B cell (primary cell): ENCODE data around the gene XPNPEP1. TPM values are rescaled to one million over a fixed set of nuclear protein-coding genes. Genes with fewer than 3 reads are reported as not detected.

ENCODE experiments used
- ATAC-seq: fragments of 200-7000 bp; cut with Tn5 transposase; one replicate; pipeline ENCODE4 v1.10.0; 2021; ENCODE audit warnings: low read depth, mild to moderate bottlenecking, moderate number of reproducible peaks, moderate library complexity
- CTCF ChIA-PET: fragments of 350-600 bp; sonication (Branson Sonifier 250); formaldehyde crosslinking; loops from one replicate; lab custom pipeline; 2021; ENCODE audit warnings: antibody characterized with exemption, inconsistent platforms; lab: Charles Lee
- POLR2A ChIA-PET: fragments of 350-600 bp; sonication (Branson Sonifier 250); formaldehyde crosslinking; loops from one replicate; lab custom pipeline; 2021; ENCODE audit warnings: antibody characterized with exemption; lab: Charles Lee
- DNase-seq: peaks from one replicate; pipeline ENCODE4 v3.0.0; 2013
- H2AFZ ChIP-seq: 2 replicates; pipeline ENCODE4 v1.6.1; 2012; ENCODE audit warnings: mild to moderate bottlenecking, low read depth, low read length; ENCODE audit not compliant: insufficient read depth, poor library complexity, severe bottlenecking
- H3K27ac ChIP-seq, 2 donors: 1 replicate in 1 of 2; 2 replicates in 1 of 2; pipeline ENCODE4 v1.5.1; 2012 to 2013; ENCODE audit warnings: low read length in 2 of 2, mild to moderate bottlenecking in 2 of 2, moderate library complexity in 1 of 2
- H3K27me3 ChIP-seq, 4 experiments: fragments of 200-600 bp in 1 of 4; sonication (generic) in 1 of 4; replicated peaks in 1 of 4; 1 replicate in 2 of 4; 2 replicates in 2 of 4; pipeline versions ENCODE4 v1.6.1 to v1.7.0; 2013 to 2016; ENCODE audit warnings: low read length in 3 of 4, mild to moderate bottlenecking in 2 of 4, mixed read lengths in 1 of 4, moderate library complexity in 1 of 4; ENCODE audit not compliant: insufficient read depth in 4 of 4, control insufficient read depth in 3 of 4; ENCODE audit errors: control extremely low read depth in 1 of 4
- H3K36me3 ChIP-seq, 2 experiments: replicated peaks in 1 of 2; 1 replicate in 1 of 2; 2 replicates in 1 of 2; pipeline versions ENCODE4 v1.6.1 to v1.7.1; 2013; ENCODE audit warnings: low read length in 1 of 2; ENCODE audit not compliant: insufficient read depth in 2 of 2, control insufficient read depth in 1 of 2; ENCODE audit errors: control extremely low read depth in 1 of 2, extremely low read depth in 1 of 2
- H3K4me1 ChIP-seq, 2 donors: fragments of 200-600 bp in 1 of 2; sonication (generic) in 1 of 2; 1 replicate in 1 of 2; 2 replicates in 1 of 2; pipeline versions ENCODE4 v1.5.1 to v1.6.1; 2013 to 2017; ENCODE audit warnings: low read length in 2 of 2; ENCODE audit not compliant: control insufficient read depth in 2 of 2, insufficient read depth in 2 of 2
- H3K4me2 ChIP-seq: replicated peaks from 2 replicates; pipeline ENCODE3; 2012; ENCODE audit warnings: mild to moderate bottlenecking, low read depth, low read length; ENCODE audit not compliant: poor library complexity, severe bottlenecking
- H3K4me3 ChIP-seq, 5 experiments: fragments of 200-600 bp in 1 of 5; sonication (generic) in 1 of 5; 1 replicate in 3 of 5; 2 replicates in 2 of 5; pipeline versions ENCODE4 v1.5.1 to v1.7.0; 2011 to 2016; ENCODE audit warnings: low read length in 4 of 5, mild to moderate bottlenecking in 4 of 5, low read depth in 2 of 5, control low read depth in 1 of 5, moderate library complexity in 1 of 5; ENCODE audit not compliant: insufficient read depth in 1 of 5; ENCODE audit errors: control extremely low read depth in 1 of 5, extremely low read depth in 1 of 5
- H3K79me2 ChIP-seq: fragments of 200-600 bp; sonication (generic); one replicate; pipeline ENCODE4 v1.6.0; 2016; ENCODE audit warnings: low read length; ENCODE audit not compliant: control insufficient read depth, insufficient read depth
- H3K9ac ChIP-seq: fragments of 200-600 bp; sonication (generic); 2 replicates; pipeline ENCODE4 v1.6.1; 2017; ENCODE audit warnings: mild to moderate bottlenecking, low read length, moderate library complexity
- H3K9me3 ChIP-seq, 3 donors: one replicate each; pipeline versions ENCODE4 v1.6.1 to v1.7.1; 2013; ENCODE audit warnings: low read length in 2 of 3; ENCODE audit not compliant: control insufficient read depth in 2 of 3, insufficient read depth in 1 of 3; ENCODE audit errors: control extremely low read depth in 1 of 3
- H4K20me1 ChIP-seq: 2 replicates; pipeline ENCODE4 v1.6.0; 2012; ENCODE audit warnings: mild to moderate bottlenecking, low read length; ENCODE audit not compliant: insufficient read depth, control insufficient read depth, poor library complexity, severe bottlenecking
- H3K27ac Mint-ChIP-seq: one replicate; pipeline ENCODE4 v1.8.0; 2021; ENCODE audit warnings: mixed read lengths
- H3K27me3 Mint-ChIP-seq: one replicate; pipeline ENCODE4 v1.8.0; 2021; ENCODE audit warnings: mixed read lengths
- H3K4me1 Mint-ChIP-seq: one replicate; pipeline ENCODE4 v1.8.0; 2021; ENCODE audit warnings: mixed read lengths
- H3K4me3 Mint-ChIP-seq: one replicate; pipeline ENCODE4 v1.8.0; 2021; ENCODE audit warnings: mixed read lengths
- H3K9me3 Mint-ChIP-seq: one replicate; pipeline ENCODE4 v1.8.0; 2022; ENCODE audit warnings: mixed read lengths; ENCODE audit not compliant: insufficient read depth
- EZH2 ChIP-seq: IDR thresholded peaks from 2 replicates; pipeline ENCODE4 v1.6.1; 2012; ENCODE audit warnings: borderline replicate concordance, low read depth, mild to moderate bottlenecking, moderate library complexity, low read length; ENCODE audit not compliant: insufficient read depth, poor library complexity, severe bottlenecking
- WGBS: methylation state at CpG from one replicate; pipeline ENCODE4 v1.1.5; 2013; ENCODE audit warnings: missing lambda C conversion rate; ENCODE audit not compliant: insufficient coverage; 5-methylcytosine and 5-hydroxymethylcytosine counted together
- intact Hi-C: fragments of 100-400 bp; cut with micrococcal nuclease; formaldehyde crosslinking; loops from one replicate; pipeline ENCODE4 v1.10.0; 2022
- polyA plus RNA-seq: library from polyadenylated mRNA; depleted of rRNA; stranded (reverse); fragments of >200 nt; gene quantifications from 2 replicates; pipeline ENCODE4 v1.2.3, GENCODE V29; 2012
- total RNA-seq, 2 donors: library from RNA; stranded (reverse); fragments of 120-200 nt in 1 of 2; gene quantifications; 1 replicate in 1 of 2; 2 replicates in 1 of 2; pipeline versions ENCODE4 v1.2.3 to v1.2.4, GENCODE V29; 2013 to 2022
- TF ChIP-seq, protein P1 (sequence below): fragments of 200-600 bp; IDR thresholded peaks from one replicate; pipeline ENCODE4 v1.8.0; 2022; ENCODE audit warnings: antibody characterized with exemption, mild to moderate bottlenecking

The XPNPEP1 gene
- total and polyA plus RNA-seq, 2 donors (not counting 1 experiment from before 2014, with no cell fraction given), result 60.6 to 70.8 TPM

DNA sequence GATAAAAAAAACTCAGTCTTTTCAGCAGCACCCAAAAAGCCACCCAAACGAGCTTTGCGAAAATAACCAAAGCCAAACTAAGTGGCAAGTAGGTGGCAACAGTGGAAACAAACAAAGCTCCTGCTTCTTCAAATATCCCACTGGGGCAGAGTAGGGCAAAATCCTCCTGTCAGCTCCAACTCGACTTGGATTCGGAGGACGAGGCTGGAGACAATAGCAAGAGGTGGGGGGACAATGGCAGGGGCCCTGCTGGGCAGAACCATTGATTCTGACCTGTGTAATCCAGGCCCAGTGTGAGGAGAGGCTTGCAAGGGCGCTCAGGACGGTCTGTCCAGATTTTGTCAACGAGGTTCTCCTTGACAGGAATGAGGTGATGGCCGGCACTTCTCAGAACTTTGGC lies 35.5 kb downstream of the XPNPEP1 start:
- 95% methylated on average over 8 of the region's 9 CpGs for WGBS

DNA sequence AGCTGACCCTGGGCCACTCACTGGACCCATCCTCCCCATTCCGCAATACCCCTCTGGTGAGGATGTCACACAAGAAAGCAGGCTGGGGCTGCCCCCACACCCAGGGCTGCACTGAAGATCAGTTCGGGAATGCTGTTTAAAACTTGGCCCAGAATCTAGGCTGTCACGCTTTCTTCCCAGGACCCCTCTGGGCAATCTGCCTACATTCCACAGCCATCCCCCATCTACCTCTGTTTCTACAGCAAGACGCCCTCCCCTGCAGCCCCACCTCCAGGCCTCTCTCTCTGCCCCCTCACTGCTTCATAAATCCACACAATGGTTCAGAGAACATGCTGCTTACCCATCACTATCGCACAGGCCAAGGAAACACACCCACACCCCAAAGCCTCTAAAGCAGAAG lies 36.1 kb downstream of the XPNPEP1 start:
- CTCF ChIA-PET, result interaction anchor here (0.7 kb wide), 1 partner anchor 391 kb away, joined by 5 read pairs; no protein-coding TSS in a partner anchor
- H3K27me3 ChIP-seq, result no peaks in the 10 kb centered on the region
- H3K4me2 ChIP-seq, result no peak overlapping the region
- no peaks in the 10 kb centered on the region for H3K4me1 ChIP-seq
- no peak overlapping the region for H2AFZ ChIP-seq
- Mint-ChIP-seq H3K4me3 (no peak overlapping the region), H3K27me3 (no peaks in the 10 kb centered on the region), H3K27ac (no peak overlapping the region), H3K4me1 (peaks cover 6% of the 10 kb centered on the region), H3K9me3 (no peaks in the 10 kb centered on the region)
- no peaks in the 10 kb centered on the region for H4K20me1 ChIP-seq
- no peak overlapping the region for H3K9ac ChIP-seq
- no peak for DNase-seq
- H3K4me3 ChIP-seq, result no peak overlapping the region
- peaks cover 0 to 60% of the 10 kb centered on the region in 2 experiments for H3K36me3 ChIP-seq
- POLR2A ChIA-PET, result no interaction called here
- WGBS, result 95% methylated on average over 4 of the region's 5 CpGs
- no peak overlapping the region for H3K27ac ChIP-seq
- H3K79me2 ChIP-seq, result no peaks in the 10 kb centered on the region
- no peak for ATAC-seq
- TF ChIP-seq, protein P1, sequence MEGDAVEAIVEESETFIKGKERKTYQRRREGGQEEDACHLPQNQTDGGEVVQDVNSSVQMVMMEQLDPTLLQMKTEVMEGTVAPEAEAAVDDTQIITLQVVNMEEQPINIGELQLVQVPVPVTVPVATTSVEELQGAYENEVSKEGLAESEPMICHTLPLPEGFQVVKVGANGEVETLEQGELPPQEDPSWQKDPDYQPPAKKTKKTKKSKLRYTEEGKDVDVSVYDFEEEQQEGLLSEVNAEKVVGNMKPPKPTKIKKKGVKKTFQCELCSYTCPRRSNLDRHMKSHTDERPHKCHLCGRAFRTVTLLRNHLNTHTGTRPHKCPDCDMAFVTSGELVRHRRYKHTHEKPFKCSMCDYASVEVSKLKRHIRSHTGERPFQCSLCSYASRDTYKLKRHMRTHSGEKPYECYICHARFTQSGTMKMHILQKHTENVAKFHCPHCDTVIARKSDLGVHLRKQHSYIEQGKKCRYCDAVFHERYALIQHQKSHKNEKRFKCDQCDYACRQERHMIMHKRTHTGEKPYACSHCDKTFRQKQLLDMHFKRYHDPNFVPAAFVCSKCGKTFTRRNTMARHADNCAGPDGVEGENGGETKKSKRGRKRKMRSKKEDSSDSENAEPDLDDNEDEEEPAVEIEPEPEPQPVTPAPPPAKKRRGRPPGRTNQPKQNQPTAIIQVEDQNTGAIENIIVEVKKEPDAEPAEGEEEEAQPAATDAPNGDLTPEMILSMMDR, result no peak
- TF ChIP-seq EZH2, result no peak
- intact Hi-C loops, result loop anchor here (10.0 kb wide), 1 partner anchor 218 kb away; no protein-coding TSS in a partner anchor
- H3K9me3 ChIP-seq, result no peaks in the 10 kb centered on the region

More for the DNA sequence above, 35.5 kb downstream of the XPNPEP1 start:
- no peaks in the 10 kb centered on the region for H4K20me1 ChIP-seq
- H3K4me3 ChIP-seq, result no peak overlapping the region
- Mint-ChIP-seq H3K4me3 (no peak overlapping the region), H3K27ac (no peak overlapping the region), H3K27me3 (no peaks in the 10 kb centered on the region), H3K9me3 (no peaks in the 10 kb centered on the region), H3K4me1 (peaks cover 7% of the 10 kb centered on the region)
- H3K79me2 ChIP-seq, result no peaks in the 10 kb centered on the region
- no peak for ATAC-seq
- H3K27ac ChIP-seq, result no peak overlapping the region
- POLR2A ChIA-PET, result no interaction called here
- H3K9me3 ChIP-seq, result no peaks in the 10 kb centered on the region
- CTCF ChIA-PET, result interaction anchor here (0.7 kb wide), 1 partner anchor 391 kb away, joined by 5 read pairs; no protein-coding TSS in a partner anchor
- peaks cover 0 to 58% of the 10 kb centered on the region in 2 experiments for H3K36me3 ChIP-seq
- DNase-seq, result no peak
- TF ChIP-seq EZH2, result no peak
- TF ChIP-seq, protein P1, result no peak
- H3K4me1 ChIP-seq, result no peaks in the 10 kb centered on the region
- H3K4me2 ChIP-seq, result no peak overlapping the region
- H3K9ac ChIP-seq, result no peak overlapping the region
- intact Hi-C loops, result loop anchor here (10.0 kb wide), 1 partner anchor 217 kb away; no protein-coding TSS in a partner anchor
- H2AFZ ChIP-seq, result no peak overlapping the region
- no peaks in the 10 kb centered on the region for H3K27me3 ChIP-seq
